Calu3 (cell line): Measurements from ENCODE around the gene CDK18. TPM values are rescaled to one million over a fixed set of nuclear protein-coding genes. Genes with fewer than 3 reads are reported as not detected.
"Not testable (repeated sequence)": the region's sequence is repeated elsewhere in the genome, so short reads cannot be mapped to it uniquely, and the experiment has no call there.

Source experiments
- BruUV-seq: library from RNA; stranded (reverse); fragments of 400-500 nt; replicated peaks from 2 replicates; lab custom pipeline; 2021; lab: Mats Ljungman, UMichigan
- CTCF ChIA-PET: fragments of 300-600 bp; sonication (Branson Sonifier 250); formaldehyde crosslinking; loops from one replicate; lab custom pipeline; 2022; ENCODE audit warnings: antibody characterized with exemption; lab: Charles Lee
- DNase-seq: peaks from one replicate; pipeline ENCODE4 v3.0.0; 2022
- H3K27ac Mint-ChIP-seq: one replicate; pipeline ENCODE4 v1.8.0; 2022; ENCODE audit warnings: mixed read lengths; ENCODE audit not compliant: unreplicated experiment
- H3K27me3 Mint-ChIP-seq: one replicate; pipeline ENCODE4 v1.8.0; 2022; ENCODE audit warnings: mixed read lengths; ENCODE audit not compliant: unreplicated experiment
- H3K36me3 Mint-ChIP-seq: one replicate; pipeline ENCODE4 v1.8.0; 2022; ENCODE audit warnings: mild to moderate bottlenecking, moderate library complexity, mixed read lengths; ENCODE audit not compliant: insufficient read depth, unreplicated experiment
- H3K4me1 Mint-ChIP-seq: one replicate; pipeline ENCODE4 v1.8.0; 2022; ENCODE audit warnings: mild to moderate bottlenecking, low read depth, mixed read lengths; ENCODE audit not compliant: unreplicated experiment
- H3K4me3 Mint-ChIP-seq: one replicate; pipeline ENCODE4 v1.8.0; 2022; ENCODE audit warnings: mild to moderate bottlenecking, low read depth, moderate library complexity, mixed read lengths; ENCODE audit not compliant: unreplicated experiment
- H3K9me3 Mint-ChIP-seq: one replicate; pipeline ENCODE4 v1.8.0; 2022; ENCODE audit warnings: low read depth, mixed read lengths; ENCODE audit not compliant: unreplicated experiment
- CTCF ChIP-seq: fragments of 200-600 bp; IDR thresholded peaks from one replicate; pipeline ENCODE4 v1.8.0; 2022; ENCODE audit warnings: antibody characterized with exemption; ENCODE audit not compliant: unreplicated experiment
- intact Hi-C: fragments of 100-400 bp; cut with micrococcal nuclease; formaldehyde crosslinking; loops from one replicate; pipeline ENCODE4 v1.10.0; 2022; ENCODE audit not compliant: unreplicated experiment
- total RNA-seq: library from RNA; stranded (reverse); gene quantifications from 2 replicates; pipeline ENCODE4 v1.2.3, GENCODE V29; 2022

The CDK18 gene
- total RNA-seq, 1 experiment from 2014 or later = 44.0 TPM

GRCh38 chr1:205481218-205481617 is 23.3 kb upstream of the CDK18 start:
- no peaks in the 10 kb centered on the region for H3K9me3 Mint-ChIP-seq
- peaks cover 57% of the 10 kb centered on the region for H3K4me1 Mint-ChIP-seq
- intact Hi-C loops = no loop called here
- no TSS peak for BruUV-seq
- peaks cover 10% of the 10 kb centered on the region for H3K36me3 Mint-ChIP-seq
- H3K27me3 Mint-ChIP-seq = peaks cover 59% of the 10 kb centered on the region
- no peak for DNase-seq
- no peak for TF ChIP-seq CTCF
- CTCF ChIA-PET = interaction anchor here (1.1 kb wide), 1 partner anchor 43 kb away, joined by 3 read pairs; no protein-coding TSS in a partner anchor
- H3K27ac Mint-ChIP-seq = peak overlapping the region; percentile 41
- H3K4me3 Mint-ChIP-seq = no peak overlapping the region

DNA sequence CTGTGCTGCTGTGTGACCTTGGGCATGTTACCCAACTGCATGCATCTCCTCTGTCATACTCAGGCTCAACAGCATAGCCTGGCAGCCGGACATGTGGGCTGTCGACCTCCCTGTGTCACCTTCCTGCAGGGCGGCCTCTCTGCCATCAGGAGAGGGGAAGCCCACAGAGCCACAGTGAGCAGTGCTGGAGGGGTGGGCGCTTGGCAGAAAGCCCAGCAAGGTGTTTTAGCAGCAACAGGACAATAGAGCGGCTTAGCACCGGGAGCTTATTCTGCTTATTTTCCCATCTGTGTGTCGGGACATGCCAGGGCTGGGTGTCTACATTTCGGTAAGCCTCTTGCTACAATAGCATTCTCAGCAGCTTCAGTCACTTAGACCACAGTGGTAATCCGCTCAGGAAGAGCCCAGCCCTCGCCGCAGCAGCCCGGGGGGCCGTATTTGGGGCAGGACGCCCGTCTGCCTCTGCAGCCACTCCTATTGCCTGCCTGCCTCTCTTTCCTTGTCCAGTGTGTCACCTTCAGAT is 22.8 kb upstream of the CDK18 start:
- CTCF ChIA-PET = interaction anchor here (1.1 to 1.2 kb wide), 4 partner anchors 41 to 85 kb away, joined by 3 to 6 read pairs (median 3); no protein-coding TSS in a partner anchor
- intact Hi-C loops = no loop called here
- peak overlapping the region; percentile 41 for H3K27ac Mint-ChIP-seq
- H3K4me1 Mint-ChIP-seq = peaks cover 53% of the 10 kb centered on the region
- no peak for DNase-seq
- H3K36me3 Mint-ChIP-seq = peaks cover 10% of the 10 kb centered on the region
- H3K9me3 Mint-ChIP-seq = no peaks in the 10 kb centered on the region
- no peak overlapping the region for H3K4me3 Mint-ChIP-seq
- TF ChIP-seq CTCF = no peak
- H3K27me3 Mint-ChIP-seq = peaks cover 59% of the 10 kb centered on the region
- no TSS peak for BruUV-seq

DNA sequence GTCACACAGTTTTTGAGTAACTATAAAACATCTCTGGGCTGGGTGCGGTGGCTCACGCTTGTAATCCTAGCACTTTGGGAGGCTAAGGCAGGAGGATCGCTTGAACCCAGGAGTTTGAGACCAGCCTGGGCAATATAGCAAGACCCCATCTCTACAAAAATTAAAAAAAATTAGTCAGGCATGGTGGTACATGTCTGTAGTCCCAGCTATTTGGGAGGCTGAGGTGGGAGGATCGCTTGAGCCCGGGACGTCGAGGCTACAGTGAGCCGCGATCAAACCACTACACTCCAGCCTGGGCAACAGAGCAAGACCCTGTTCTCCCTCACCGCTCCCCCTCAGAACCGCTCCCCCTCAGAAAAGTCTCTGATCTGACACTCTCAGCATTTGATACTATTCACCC is 21.9 kb upstream of the CDK18 start:
- H3K36me3 Mint-ChIP-seq = peaks cover 10% of the 10 kb centered on the region
- H3K27ac Mint-ChIP-seq, BruUV-seq, intact Hi-C loops, H3K4me3 Mint-ChIP-seq, DNase-seq, H3K9me3 Mint-ChIP-seq: not testable (repeated sequence)
- CTCF ChIA-PET = interaction anchor here (1.1 to 1.2 kb wide), 3 partner anchors 42 to 86 kb away, joined by 3 to 6 read pairs (median 3); no protein-coding TSS in a partner anchor
- H3K27me3 Mint-ChIP-seq = peaks cover 60% of the 10 kb centered on the region
- peaks cover 45% of the 10 kb centered on the region for H3K4me1 Mint-ChIP-seq

GRCh38 chr1:205483372-205483771 is 21.1 kb upstream of the CDK18 start:
- Mint-ChIP-seq H3K27me3 (peaks cover 68% of the 10 kb centered on the region), H3K9me3 (no peaks in the 10 kb centered on the region), H3K36me3 (peaks cover 4% of the 10 kb centered on the region), H3K4me3 (no peak overlapping the region), H3K27ac (no peak overlapping the region), H3K4me1 (peaks cover 37% of the 10 kb centered on the region)
- no TSS peak for BruUV-seq
- TF ChIP-seq CTCF = no peak
- CTCF ChIA-PET = interaction anchor here (0.6 to 2.8 kb wide), 2 partner anchors 14 to 45 kb away, joined by 8 to 58 read pairs; no protein-coding TSS in a partner anchor
- DNase-seq = no peak
- intact Hi-C loops = no loop called here
